Stimulated activated CD4-positive, alpha-beta T cell treated with anti-CD3 and anti-CD28 coated beads, Interleukin-12 subunit alpha, Interleukin-12 subunit beta, amount 100 ng/mL, for 24 hours (primary cell): ENCODE data around the gene SLC46A2.

ENCODE experiments used
- DNase-seq, 2 experiments: peaks; one replicate each; pipeline ENCODE4 v3.0.0-alpha.2; 2020; ENCODE audit warnings: low read depth in 2 of 2

Gene SLC46A2

GRCh38 chr9:112890106-112891081, at the start of gene SLC46A2:
SLC46A2 (minus strand) TSS chr9:112890876; CDS start chr9:112890681, 195 bp downstream.
- no peak for DNase-seq

GRCh38 chr9:112939418-112939817, 48.7 kb upstream of the SLC46A2 start:
- DNase-seq: no peak

GRCh38 chr9:112933696-112934095, 43.0 kb upstream of the SLC46A2 start:
- no peak for DNase-seq

GRCh38 chr9:112925058-112925641, 34.5 kb upstream of the SLC46A2 start:
- no peak for DNase-seq

GRCh38 chr9:112921549-112921948, 30.9 kb upstream of the SLC46A2 start:
- no peak for DNase-seq

- DNase-seq: no peak
Measured at GRCh38 chr9:112917987-112918362, 27.3 kb upstream of the SLC46A2 start.

GRCh38 chr9:112917047-112917986, 26.6 kb upstream of the SLC46A2 start:
- no peak for DNase-seq

- no peak for DNase-seq
Measured at GRCh38 chr9:112914524-112914923, 23.8 kb upstream of the SLC46A2 start.

GRCh38 chr9:112913326-112913725, 22.6 kb upstream of the SLC46A2 start:
- no peak for DNase-seq

GRCh38 chr9:112912636-112913035, 22.0 kb upstream of the SLC46A2 start:
- DNase-seq: no peak

- no peak for DNase-seq
Measured at GRCh38 chr9:112911736-112912135, 21.1 kb upstream of the SLC46A2 start.

GRCh38 chr9:112905084-112905483, 14.4 kb upstream of the SLC46A2 start:
- no peak for DNase-seq

GRCh38 chr9:112900901-112901300, 10.2 kb upstream of the SLC46A2 start:
- no peak for DNase-seq

GRCh38 chr9:112900488-112900887, 9.8 kb upstream of the SLC46A2 start:
- no peak for DNase-seq

GRCh38 chr9:112898872-112899311, 8.2 kb upstream of the SLC46A2 start:
- DNase-seq: no peak

GRCh38 chr9:112896131-112896530, 5.5 kb upstream of the SLC46A2 start:
- DNase-seq: no peak

GRCh38 chr9:112894699-112895098, 4.0 kb upstream of the SLC46A2 start:
- no peak for DNase-seq

GRCh38 chr9:112894041-112894440, 3.4 kb upstream of the SLC46A2 start:
- no peak for DNase-seq

- DNase-seq: no peak
Measured at GRCh38 chr9:112892981-112893380, 2.3 kb upstream of the SLC46A2 start.

- DNase-seq: no peak
Measured at GRCh38 chr9:112891521-112891920, 845 bp upstream of the SLC46A2 start.

- no peak for DNase-seq
Measured at GRCh38 chr9:112887381-112887780, 3.3 kb downstream of the SLC46A2 start.

- DNase-seq: no peak
Measured at GRCh38 chr9:112886351-112886750, 4.3 kb downstream of the SLC46A2 start.
